A673 (cell line): Measurements from ENCODE around the gene GPR152.

Experiments
- EZH2 ChIP-seq: fragments of 200-600 bp; sonication (generic); IDR thresholded peaks from 2 replicates; pipeline ENCODE4 v1.6.1; 2017; ENCODE audit warnings: borderline replicate concordance, low read depth, mild to moderate bottlenecking, mixed read lengths, antibody characterized with exemption, low read length; ENCODE audit not compliant: poor library complexity, severe bottlenecking
- TF ChIP-seq, protein P1 (sequence below): fragments of 300-800, 200-600 bp; sonication (generic); conservative IDR thresholded peaks from 2 replicates; pipeline ENCODE4 v1.5.1; 2017; ENCODE audit warnings: low read depth, mild to moderate bottlenecking, antibody characterized with exemption, low read length, moderate library complexity, mixed read lengths

- TF ChIP-seq, protein P1, sequence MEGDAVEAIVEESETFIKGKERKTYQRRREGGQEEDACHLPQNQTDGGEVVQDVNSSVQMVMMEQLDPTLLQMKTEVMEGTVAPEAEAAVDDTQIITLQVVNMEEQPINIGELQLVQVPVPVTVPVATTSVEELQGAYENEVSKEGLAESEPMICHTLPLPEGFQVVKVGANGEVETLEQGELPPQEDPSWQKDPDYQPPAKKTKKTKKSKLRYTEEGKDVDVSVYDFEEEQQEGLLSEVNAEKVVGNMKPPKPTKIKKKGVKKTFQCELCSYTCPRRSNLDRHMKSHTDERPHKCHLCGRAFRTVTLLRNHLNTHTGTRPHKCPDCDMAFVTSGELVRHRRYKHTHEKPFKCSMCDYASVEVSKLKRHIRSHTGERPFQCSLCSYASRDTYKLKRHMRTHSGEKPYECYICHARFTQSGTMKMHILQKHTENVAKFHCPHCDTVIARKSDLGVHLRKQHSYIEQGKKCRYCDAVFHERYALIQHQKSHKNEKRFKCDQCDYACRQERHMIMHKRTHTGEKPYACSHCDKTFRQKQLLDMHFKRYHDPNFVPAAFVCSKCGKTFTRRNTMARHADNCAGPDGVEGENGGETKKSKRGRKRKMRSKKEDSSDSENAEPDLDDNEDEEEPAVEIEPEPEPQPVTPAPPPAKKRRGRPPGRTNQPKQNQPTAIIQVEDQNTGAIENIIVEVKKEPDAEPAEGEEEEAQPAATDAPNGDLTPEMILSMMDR, result no peak
- TF ChIP-seq EZH2, result no peak
These were observed 48.5 kb upstream of the GPR152 start for GRCh38 chr11:67500831-67501715.
